ENCODE measurements around the gene KIF26A. TPM values are rescaled to one million over a fixed set of nuclear protein-coding genes. Genes with fewer than 3 reads are reported as not detected.

KIF26A gene
- polyA plus RNA-seq (ENCODE audit: insufficient read length), result 7.2 TPM

DNA sequence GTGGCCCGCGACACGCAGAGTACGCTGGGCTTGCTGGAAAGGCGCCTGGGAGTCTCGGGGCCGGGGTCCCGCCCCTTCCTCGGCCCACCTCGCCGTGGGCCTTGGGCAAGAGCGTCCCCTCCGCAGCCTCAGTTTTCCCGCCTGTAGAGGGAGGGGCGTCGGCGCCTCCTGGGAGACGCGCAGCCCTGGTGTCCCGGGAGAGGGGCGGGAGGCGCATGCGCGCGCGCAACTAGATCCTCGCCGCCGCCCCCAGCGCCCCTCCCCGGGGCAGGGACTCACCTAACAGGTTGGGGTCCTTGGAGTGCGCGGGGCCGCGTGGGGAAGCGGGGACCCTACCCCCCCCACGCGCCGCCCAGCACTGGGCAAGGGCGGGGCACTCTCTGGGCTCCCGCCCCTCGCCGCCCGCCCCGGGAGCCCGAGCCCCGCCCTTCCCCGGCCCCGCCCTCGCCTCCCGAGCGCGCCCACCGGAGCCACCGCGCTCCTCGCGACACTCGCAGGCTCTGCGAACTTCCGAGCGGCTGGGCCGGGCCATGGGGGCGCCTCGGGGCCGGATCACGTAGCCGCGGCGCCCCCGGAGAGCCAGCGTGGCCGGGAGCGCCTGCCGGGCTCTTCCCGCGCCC lies at the start of gene KIF26A:
Gene KIF26A, plus strand, starts transcription at position 490 of the 620 bp plus-strand sequence. CDS start 136 bp downstream, outside the sequence.
- no peak for DNase-seq (ENCODE audit: low read depth)

DNA sequence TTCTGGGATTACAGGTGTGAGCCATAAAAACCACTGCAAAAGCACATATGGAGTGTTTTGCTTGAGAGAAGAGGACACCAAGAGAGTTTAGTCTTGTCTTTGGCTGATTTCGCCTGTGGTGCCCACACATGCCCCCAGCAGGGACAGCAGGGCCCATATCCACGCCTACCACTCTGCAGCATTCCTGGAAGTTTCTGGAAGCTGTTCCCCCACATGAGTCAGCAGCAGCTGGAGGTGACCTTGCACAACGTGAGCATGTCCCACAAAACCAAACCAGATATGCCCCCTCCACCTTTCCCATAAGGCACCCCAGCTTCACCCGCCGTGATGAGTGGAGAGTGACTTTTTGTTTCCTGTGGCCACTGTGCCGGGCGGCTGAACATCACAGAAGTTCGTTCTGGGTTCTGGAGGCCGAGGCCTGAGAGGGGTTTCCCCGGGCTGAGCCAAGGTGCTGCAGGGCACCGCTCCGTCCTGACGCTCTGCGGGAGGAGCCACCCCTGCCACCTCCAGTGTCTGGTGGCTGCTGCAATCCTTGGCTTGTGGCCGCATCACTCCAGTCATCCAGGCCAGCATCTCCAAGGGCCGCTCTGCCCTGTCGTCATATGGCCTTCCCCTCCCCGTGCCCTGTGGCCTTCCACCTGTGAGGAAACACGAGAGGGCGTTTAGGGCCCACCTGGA lies 48.2 kb upstream of the KIF26A start:
- DNase-seq (ENCODE audit: low read depth), result no peak

DNA sequence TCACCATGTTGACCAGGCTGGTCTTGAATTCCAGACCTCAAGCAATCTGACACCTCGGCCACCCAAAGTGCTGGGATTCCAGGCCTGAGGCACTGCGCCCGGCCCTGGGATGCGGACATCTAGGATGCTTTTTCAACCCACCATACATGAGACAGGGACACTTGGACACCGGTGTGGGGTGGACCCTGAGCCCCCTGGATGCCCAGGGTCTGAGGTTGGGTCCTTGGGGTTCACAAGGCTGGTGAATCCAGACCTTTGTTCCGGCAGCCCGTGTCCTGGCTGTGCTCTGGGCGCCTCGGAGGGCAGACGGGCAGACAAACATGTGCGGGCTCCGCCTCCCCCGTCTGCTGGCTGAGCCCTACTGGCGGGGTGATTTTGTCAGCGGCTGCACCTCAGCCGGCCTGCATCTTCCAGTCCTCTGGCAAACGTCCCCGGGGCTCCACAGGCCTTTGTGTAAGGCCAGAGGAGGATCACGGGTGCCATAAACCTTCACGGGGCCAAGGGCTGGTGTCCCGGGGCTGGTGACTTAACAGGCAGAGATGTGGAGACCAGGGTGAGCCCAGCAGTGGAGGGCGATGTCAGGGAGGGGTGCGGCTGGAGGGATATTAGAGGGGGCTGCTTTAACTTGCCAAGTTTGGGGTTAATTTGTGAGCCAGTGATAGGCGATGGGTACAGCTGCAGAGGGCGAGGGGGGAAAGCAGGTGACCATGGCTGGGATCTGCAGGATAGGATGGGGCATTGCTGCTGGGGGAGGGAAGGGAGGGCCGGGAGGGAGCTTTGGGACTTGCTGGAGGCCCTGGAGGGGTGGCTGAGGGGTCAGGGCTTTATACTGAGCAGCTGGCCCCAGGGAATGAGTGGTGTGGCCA lies 47.1 kb upstream of the KIF26A start:
- DNase-seq (ENCODE audit: low read depth), result no peak

DNA sequence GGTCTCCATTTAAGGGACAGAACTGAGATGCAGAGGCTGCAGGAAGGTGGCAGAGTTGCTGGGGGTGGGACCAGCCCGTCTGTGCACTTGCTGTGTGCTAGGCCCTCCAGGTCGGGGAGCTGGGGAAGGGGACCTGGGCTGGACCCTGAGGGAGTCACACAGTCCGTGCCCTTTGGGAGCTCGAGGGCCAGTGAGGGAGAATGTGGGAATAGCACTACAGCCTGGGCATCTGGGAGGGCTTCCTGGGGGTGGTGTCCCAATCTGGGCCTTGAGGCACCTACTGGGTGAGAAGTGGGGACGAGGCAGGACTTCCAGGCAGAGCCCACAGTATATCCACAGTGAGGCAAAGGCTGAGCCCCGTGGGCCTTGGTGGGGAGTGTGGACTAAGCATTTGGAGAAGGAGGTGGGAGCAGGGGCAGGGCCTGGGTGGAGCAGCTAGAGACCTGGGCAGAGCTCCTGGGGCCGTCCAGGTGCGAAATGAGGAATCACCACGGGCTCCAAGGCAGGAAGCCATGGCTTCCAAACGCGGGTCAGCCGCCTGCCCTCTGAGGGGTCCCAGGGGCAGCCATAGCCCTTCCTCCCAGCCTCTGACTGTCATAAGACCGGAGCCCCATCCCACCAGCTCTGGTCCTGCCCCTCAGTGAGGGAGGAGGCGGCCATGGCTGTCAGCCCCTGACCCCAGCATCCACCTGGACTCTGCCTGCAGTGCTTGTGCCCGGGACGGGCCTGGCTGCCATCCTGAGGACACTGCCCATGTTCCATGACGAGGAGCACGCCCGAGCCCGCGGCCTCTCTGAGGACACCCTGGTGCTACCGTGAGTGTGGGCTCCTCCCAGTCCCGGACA lies 46.2 kb upstream of the KIF26A start:
- no peak for DNase-seq (ENCODE audit: low read depth)

DNA sequence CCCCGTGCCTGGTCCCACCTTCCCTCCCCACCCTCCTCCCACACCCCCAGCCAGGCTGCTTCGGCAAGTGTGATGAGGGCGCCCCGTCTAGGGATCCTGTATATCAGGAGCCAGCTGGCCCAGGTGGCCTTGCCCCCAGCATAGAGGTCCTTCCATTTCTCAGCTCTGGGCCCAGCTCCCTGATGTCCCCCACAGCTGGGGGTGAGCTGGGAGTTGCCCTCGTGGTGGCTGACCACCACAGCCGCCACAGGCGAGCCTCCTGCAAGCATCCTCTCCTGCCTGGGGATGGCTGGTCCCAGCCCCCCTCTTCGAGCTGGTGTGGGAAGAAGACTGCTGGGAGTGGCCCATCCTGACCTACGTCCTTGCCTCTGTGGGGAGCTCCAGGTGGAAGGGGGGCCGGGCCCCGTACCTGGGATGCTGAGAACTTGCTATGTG lies 45.4 kb upstream of the KIF26A start:
- DNase-seq (ENCODE audit: low read depth), result no peak

DNA sequence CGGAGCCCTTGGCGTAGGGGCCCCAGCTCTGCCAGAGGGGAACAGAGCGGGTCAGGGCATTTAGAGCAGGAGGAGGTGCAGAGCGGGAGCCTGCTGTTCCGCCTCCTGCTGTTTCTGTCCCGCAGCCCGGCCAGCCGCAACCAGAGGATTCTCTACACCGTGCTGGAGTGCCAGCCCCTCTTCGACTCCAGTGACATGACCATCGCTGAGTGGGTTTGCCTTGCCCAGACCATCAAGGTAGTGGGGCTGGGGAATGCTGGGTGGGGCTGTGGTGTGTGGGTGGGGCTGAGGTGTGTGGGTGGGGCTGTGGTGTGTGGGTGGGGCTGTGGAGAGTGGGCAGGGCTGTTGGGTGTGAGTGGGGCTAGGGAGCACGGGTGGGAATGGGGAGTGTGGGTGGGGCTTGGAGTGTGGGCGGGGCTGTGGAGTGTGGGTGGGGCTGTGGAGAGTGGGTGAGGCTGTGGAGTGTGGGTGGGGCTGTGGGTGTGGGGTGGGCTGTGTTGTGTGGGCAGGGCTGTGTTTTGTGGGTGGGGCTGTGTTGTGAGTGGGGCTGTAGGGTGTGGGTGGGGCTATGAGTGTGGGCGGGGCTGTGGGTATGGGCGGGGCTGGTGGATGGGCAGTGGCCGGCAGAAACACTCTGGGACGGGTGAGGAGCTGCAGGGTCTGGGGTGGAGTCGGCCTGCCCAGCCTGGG lies 44.9 kb upstream of the KIF26A start:
- no peak for DNase-seq (ENCODE audit: low read depth)

DNA sequence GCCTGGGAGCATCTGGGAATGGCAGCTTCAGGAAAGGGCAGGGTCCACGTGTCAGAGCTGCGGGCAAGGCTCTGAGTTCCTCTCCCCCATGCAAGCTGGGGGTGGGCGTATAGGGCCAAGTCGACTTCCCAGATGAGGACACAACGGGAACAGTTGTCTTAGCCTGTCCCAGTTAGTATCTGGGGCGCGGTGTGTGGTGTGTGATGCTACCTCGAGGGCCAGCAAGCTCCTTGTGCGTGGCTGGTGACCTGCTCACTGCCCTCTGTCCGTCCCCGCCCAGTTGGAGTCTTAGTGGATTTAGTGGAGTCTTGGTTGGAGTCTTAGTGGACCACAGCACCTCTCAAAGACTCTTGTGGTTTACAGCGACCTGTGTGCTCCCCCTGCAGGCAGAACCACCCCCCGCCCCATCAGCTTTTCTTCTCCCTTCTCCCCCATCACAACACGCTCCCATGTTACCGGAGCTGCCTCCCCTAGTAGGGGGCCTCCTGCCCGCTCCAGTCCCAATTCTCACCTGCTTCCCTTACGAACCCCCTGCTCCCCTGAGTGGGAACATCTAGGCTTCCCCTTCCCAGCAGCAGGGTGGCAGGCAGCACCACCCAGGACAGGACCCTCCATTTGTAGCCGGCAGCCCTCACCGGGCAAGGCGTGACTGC lies 44.2 kb upstream of the KIF26A start:
- DNase-seq (ENCODE audit: low read depth), result no peak

DNA sequence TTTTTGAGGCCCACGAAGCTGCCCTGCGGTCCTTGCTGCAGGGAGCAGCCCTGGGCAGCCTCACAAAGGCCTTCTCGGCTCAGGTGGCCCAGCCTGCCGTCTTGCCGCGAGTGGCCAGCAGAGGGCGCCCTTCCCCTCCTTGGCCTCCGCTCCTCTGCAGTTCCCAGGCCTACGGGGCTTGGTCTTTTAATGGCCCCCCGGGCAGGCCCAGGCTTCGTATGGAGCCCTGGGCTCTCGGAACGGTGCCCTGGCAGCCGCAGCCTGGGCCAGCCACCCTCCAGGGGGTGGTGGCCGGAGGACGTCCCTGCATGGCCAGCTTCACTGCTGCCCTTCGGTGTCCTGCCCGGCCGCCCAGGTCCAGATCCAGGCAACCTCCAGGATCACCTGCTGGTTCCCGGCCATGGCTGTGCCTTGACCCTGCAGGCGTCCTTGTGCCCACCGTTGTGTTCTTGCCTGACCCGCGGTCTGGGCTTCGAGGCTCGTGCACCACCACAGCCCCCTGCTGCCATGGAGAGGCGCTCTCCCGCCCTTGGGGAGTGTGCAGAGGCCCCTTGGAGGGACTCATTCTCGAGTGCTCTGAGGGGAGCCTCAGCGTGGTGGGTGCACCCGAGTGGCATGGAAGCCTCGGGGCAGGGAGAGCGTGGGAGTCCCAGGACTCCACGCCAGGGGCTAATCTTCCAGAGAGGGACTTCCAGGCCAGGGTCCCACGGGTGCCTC lies 43.5 kb upstream of the KIF26A start:
- DNase-seq (ENCODE audit: low read depth), result no peak

DNA sequence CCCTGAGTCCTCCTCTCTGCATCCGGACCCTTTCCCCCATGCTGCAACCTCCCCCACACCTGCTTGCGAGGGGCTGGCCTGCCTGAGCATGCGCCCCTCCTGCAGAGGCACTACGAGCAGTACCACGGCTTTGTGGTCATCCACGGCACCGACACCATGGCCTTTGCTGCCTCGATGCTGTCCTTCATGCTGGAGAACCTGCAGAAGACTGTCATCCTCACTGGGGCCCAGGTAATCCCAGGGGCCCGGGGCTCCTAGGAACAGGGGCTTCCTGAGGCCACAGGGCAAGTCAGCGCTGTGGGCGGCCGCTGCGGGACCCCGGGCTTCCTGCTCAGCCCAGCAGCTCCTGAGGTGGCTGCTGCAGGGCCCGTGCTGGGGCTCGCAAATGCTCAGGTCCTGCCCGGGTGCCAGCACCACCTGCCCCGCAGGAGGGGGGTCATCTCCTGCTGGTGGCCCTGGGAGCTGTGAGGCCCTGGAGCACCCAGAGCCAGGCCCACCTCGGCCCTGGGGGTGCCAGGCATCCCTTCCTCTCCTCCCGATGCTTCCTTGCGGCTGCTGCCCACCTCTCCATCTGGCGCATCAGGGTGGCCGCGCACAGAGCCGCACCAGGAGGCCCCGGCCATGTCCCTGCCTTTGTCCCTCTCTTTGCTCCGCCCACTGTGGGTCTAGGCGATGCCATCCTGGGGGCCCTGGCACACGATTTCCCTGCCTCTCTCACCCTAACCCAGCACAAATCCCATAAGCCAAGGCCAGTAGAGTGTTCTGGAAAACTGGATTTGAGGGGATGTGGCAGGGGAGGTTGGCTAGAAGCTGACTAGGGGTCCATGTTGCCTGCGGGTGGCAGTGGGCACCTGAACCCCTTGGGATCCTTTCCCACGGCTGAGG lies 42.7 kb upstream of the KIF26A start:
- DNase-seq (ENCODE audit: low read depth), result no peak

DNA sequence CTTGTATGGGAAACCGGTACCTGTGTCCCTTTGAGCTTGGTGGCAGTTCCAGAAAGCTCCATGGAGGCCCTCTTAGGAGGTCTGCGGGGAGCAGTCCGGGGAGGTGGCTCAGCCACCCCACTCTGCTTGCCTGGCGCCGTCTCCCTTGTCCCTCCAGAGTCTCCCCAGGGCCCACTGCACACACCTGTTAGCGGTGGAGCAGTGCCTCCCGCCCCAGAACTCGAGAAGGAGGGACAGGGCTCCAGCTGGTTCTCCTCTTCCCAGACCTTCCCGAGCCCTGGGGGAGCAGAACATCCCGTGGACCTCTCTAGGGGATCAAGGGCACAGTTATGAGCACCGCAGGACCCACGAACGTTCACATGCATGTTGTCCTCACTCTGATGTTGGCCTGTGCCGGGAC lies 42.1 kb upstream of the KIF26A start:
- no peak for DNase-seq (ENCODE audit: low read depth)

DNA sequence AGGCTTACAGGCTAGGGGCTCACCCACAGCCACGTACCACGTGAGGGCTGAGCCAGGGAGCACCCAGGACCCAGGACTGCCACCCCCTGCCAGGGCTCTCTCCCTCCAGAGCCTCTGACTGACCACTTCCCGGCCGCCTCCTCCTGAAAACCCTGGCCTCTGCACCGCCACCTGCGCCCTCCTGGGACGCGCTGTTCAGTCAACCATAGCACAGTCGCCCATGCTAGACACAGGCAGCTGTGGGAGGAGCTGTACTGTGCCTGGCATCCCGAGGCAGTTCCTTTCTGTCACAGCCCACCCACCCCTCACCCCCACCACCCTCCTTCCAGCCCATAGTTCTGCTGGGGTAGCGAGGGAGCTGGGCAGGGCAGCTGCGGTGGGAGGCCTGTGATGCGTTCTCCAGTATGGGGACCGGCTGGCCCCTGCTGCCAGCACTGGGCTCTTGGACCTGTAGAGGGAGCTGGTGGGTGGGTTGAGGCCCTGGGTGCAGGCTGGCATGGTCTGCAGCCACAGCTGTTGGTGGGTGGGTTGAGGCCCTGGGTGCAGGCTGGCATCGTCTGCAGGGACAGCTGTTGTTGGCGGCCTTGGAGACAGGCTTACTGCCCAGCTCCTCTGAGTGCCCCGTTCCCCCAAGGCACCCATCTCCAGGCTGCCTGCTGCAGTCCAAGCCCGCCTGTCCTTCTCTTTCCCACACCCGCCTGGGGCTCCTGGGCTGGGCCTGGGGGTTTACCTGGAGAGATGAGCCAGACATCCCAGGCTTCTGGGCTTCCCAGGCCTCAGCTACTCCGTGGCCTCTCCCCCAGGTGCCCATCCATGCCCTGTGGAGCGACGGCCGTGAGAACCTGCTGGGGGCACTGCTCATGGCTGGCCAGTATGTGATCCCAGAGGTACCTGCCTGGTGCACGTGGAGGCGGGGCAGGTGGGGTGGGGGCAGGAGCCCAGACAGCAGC lies 41.4 kb upstream of the KIF26A start:
- DNase-seq (ENCODE audit: low read depth), result no peak

DNA sequence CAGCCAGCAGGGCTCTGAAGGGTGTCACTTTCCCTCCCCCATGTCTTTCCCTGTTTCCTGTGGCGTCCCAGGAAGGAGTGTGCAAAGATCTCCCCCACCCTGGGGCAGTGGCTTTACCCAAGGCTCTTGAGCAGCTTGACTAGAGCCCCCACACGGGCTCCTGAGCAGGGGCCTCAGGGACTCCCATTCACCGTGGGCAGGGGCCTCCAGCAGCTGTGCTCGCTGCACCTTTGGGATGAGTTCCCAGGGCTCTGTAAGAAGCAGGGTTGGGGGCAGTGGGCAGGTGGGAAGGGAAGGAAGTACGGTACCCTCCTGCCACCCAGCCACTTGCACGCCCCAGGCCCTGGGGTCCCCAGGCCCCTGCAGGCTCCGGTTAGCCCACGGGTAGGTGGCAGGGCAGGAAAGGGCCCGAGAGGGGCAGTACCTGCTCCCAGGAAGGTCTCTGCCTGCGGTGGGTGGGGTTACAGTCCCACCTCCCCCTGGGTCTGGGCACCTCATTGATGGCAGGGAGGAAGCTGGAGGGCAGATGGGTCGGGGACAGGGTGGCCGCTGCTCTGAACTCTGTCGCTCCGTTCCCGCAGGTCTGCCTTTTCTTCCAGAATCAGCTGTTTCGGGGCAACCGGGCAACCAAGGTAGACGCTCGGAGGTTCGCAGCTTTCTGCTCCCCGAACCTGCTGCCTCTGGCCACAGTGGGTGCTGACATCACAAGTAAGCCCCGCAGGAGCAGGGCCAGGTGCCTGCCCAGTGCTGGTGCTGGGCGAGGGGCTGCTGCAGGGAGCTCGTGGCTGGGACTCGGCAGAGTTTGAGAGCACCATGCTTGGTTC lies 39.9 kb upstream of the KIF26A start:
- no peak for DNase-seq (ENCODE audit: low read depth)

DNA sequence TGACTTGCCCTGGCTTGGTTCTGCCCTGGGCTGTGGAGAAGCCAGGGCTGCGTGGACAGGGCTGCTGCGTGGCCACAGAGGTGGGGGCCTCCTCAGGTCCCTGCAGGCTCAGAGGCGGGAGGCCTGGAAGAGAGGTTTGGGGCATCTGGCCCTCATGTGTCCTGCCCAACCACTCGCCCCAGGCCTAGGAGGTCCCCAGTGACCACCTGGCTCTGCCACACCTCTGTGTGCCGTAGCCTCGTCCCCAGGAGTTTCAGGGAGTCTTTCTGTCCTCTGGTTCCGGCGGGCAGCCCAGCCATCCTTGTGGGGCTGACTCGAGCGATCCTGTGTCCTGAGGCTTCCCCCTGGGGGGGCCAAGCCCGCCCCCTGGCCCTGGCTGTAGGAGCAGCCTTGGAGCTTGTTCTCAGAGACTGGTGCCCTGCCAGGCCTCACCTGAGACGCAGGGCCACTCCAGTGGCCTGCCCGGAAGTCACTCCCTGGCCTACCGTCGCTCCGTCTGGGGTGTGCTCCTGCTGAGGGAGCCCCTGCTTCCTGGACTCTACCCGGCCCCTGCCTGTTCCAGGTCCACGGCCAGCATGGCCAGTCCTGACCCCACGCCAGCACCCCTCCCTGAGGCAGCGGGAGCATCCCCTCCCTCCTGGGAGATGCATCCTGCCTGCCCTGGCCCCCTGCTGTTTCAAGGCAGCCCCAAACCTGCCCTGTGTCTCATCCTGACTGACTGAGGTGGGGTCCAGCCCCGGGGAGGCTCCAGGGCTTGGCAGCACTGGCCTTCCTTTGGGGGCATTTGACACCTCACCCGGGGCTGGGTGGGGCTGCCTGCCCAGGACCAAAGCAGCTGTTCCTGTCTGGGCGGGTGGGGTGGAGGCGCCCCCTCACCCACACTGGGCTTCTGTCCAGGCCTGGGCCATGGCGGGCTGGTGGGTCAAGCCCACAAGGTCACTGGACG lies 39.0 kb upstream of the KIF26A start:
- DNase-seq (ENCODE audit: low read depth), result no peak

DNA sequence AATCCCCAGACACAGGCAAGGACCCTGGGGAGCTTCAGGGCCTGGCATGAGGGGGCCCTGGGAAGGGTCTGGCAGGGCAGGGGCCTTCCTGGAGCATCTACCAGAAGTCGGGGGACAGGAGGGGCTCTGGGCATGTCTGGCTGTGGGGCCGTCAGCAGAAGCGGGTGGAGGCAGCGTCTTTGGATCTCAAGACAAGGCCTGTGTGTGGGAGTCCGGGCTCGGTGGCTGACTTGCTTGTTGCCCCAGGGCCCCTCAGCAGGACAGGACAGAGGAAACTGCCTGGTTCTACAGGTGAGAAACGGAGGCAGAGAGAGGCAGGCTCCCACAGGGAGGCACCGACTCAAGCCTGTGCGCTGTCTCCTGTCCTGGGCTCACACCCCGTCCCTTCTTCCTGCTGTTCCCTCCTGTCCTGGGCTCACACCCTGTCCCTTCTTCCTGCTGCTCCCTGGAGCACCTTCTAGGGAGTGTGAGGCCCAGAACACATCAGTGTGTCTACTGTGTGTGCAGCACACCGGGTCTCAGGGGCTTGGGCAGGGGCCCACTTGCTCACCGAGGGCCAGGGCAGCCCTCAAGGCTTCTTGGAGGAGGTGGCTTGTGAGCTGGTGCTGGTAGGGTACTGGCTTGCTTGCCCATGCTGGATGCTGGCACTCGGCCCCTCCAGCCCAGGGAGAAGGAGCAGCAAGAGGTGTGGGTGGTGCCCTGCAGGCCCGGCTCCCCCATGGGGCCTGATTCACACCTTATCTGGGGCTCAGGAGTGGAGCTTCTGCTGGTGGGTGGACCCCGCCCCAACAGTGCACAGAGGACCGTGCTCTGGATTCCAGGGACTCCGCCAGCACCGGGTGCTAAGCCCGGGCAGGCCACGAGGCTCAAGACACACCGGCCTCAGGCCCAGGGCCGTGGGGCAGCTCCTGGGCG lies 38.0 kb upstream of the KIF26A start:
- no peak for DNase-seq (ENCODE audit: low read depth)

All from forelimb muscle (tissue), 1 donor.